Measurements from ENCODE around the gene NSUN7.
"Not testable (repeated sequence)": the region's sequence is repeated elsewhere in the genome, so short reads cannot be mapped to it uniquely, and the experiment has no call there.

NSUN7 gene, protein sequence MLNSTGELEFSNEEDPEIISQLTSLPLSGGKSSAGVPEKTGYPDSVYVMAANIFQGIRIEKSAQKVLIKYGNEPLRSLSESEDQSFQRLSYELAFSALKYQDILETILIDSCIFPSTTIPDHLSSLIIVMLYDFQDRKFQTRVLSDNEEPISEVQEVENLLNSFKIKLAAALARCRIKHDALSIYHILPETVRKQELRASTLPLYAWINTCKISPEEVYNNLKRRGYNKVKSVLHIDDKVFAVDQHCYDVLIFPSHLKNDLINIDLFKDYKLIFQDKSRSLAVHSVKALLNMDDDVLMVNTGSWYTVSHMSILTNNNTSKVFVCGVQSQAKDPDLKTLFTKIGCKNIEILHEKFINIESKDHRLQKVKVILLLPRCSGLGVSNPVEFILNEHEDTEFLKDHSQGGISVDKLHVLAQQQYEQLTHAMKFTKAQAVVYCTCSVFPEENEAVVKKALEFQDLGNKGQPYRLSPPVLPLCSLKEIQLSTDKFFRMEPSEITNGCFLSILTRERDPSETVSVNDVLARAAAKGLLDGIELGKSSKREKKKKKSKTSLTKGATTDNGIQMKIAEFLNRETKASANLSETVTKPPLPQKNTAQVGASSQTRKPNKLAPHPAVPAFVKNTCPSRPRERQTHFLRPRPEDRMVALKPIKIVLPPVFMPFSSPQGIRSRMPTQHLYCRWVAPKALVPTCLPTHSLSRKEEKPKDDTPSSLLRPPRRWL

DNA sequence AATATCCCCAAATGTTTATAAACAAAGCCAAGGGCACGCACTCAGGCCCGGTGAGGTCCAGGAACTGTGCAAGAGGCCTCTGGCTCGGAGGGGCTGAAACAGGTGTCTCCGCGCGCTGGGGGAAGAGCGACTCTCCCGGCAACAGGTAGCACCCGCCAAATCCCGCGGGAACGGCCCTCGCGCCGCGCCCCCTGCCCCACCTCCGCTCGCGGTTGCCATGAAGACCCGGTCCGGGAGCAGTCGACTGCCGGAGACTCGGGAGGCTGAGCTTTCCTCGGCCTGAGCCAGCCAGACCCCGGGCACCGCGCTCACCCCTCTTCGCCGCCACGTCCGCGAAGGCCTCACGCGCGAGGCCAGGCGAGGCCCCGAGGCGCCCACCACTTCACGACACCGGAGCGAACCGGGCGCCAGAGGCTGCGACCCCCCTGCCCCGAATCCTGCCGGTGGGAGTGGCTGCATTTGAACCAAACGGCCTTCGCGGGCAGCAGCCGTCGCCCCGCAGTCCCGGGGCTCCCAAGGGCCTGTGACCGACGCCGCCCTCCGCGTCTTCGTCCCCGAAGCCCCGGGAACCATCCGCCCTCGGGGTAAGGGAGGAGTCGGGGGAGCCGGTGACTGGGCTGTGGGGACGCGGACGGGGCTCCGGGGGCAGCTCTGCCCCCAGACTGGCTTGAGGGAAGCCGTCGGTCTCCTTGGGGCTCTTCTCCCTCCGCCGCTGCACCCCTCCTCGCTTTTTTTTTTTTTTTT is at the start of gene NSUN7:
Gene NSUN7, plus strand, starts transcription at position 239 of the 744 bp plus-strand sequence. CDS start 739 bp downstream, outside the sequence.
- Histone ChIP-seq H3K9me3 (ENCODE audit: control insufficient read depth in 5 of 5, low read length in 5 of 5) (no peaks in the 10 kb centered on the region), H3K4me3 (ENCODE audit: low read depth in 1 of 5, low read length in 5 of 5) (peak within 1 kb of the TSS; percentile 63 to 81 (median 66)), H3K9ac (ENCODE audit: low read length in 5 of 5) (peak within 1 kb of the TSS in 4 of 5 donors; percentile 12 to 71 (median 54)), H3K4me1 (ENCODE audit: control insufficient read depth in 5 of 5, insufficient read depth in 5 of 5, low read length in 5 of 5) (peaks cover 0 to 16% (median 15%) of the 10 kb centered on the region in 5 donors), H3K27me3 (ENCODE audit: control insufficient read depth in 5 of 5, insufficient read depth in 4 of 5, low read length in 5 of 5) (peaks cover 0 to 4% (median 0%) of the 10 kb centered on the region in 5 donors), H3K27ac (ENCODE audit: low read depth, low read length) (no peak within 1 kb of the TSS), H3K36me3 (ENCODE audit: control insufficient read depth in 5 of 5, insufficient read depth in 5 of 5, low read length in 5 of 5) (no peaks in the 10 kb centered on the region)

DNA sequence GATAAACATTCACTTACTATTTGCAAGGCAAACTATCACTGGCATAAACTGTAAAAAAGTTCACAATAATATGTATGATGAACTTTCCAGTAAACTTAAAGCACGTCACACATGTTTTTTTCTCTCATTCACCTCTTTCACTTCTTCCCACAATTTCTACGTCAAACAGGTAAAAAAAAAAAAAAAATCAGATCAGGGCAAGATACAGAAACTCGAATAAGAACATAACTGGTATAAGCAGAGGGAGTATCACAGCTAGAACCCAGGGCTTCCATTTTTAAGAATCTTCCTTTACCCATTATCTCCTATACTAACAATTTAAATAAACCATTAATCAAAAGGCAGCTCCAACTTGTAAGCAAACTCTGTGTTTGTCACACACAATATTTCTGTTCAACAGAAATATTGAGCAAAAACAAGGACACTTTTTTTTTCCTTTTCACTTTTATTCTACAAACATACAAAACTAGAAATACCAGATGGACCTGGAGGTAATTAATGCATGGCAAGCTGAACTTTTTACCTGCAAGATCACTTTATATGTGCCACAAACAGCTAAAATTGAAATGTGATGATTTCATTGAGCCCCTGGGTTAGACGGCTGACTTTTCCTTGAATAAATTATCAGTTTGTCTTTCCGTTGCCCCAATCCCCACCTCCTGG is 47.5 kb upstream of the NSUN7 start:
- Histone ChIP-seq H3K36me3 (ENCODE audit: control insufficient read depth in 5 of 5, insufficient read depth in 5 of 5, low read length in 5 of 5) (no peaks in the 10 kb centered on the region), H3K4me1 (ENCODE audit: control insufficient read depth in 5 of 5, insufficient read depth in 5 of 5, low read length in 5 of 5) (no peaks in the 10 kb centered on the region), H3K27me3 (ENCODE audit: control insufficient read depth in 5 of 5, insufficient read depth in 4 of 5, low read length in 5 of 5) (no peaks in the 10 kb centered on the region), H3K9ac (ENCODE audit: low read length in 5 of 5) (no peak overlapping the region), H3K9me3 (ENCODE audit: control insufficient read depth in 5 of 5, low read length in 5 of 5) (no peaks in the 10 kb centered on the region), H3K4me3 (ENCODE audit: low read depth in 1 of 5, low read length in 5 of 5) (no peak overlapping the region), H3K27ac (ENCODE audit: low read depth, low read length) (no peak overlapping the region)

DNA sequence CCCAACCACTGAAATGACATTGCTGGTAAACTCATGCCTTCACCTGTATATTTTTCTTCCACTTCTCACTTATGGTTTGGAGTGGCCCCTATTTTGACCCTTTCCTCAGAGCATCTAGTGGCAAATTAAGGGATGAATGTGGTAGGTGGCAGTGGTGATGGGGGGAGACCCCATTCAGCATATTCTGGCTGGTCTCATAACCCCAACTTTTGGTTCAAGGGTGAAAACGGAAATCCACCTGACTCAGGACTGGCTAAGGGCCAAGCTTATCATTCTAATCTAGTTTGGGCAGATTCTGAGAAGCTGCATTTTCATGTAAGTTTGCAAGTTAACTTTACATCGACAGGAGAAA is 47.0 kb upstream of the NSUN7 start:
- no peak overlapping the region for H3K27ac ChIP-seq (ENCODE audit: low read depth, low read length)
- H3K4me1 ChIP-seq (ENCODE audit: control insufficient read depth in 5 of 5, insufficient read depth in 5 of 5, low read length in 5 of 5) = no peaks in the 10 kb centered on the region
- H3K9me3 ChIP-seq (ENCODE audit: control insufficient read depth in 5 of 5, low read length in 5 of 5) = no peaks in the 10 kb centered on the region
- no peaks in the 10 kb centered on the region for H3K27me3 ChIP-seq (ENCODE audit: control insufficient read depth in 5 of 5, insufficient read depth in 4 of 5, low read length in 5 of 5)
- no peaks in the 10 kb centered on the region for H3K36me3 ChIP-seq (ENCODE audit: control insufficient read depth in 5 of 5, insufficient read depth in 5 of 5, low read length in 5 of 5)
- no peak overlapping the region for H3K4me3 ChIP-seq (ENCODE audit: low read depth in 1 of 5, low read length in 5 of 5)
- no peak overlapping the region for H3K9ac ChIP-seq (ENCODE audit: low read length in 5 of 5)

DNA sequence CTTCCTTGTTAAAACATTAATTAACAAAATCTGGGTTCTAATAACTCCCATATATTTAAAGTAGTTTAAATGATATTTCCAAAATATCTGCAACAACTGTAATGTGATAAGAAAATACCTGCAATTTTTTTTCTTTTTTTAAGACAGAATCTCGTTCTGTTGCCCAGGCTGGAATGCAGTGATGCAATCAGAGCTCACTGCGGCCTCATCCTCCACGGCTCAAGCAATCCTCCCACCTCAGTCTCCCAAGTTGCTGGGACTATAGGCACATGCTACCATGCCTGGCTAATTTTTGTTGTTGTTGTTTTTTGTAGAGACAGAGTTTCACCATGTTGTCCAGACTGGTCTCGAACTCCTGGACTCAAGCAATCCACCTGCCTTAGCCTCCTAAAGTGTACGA is 45.7 kb upstream of the NSUN7 start:
- H3K4me1 ChIP-seq (ENCODE audit: control insufficient read depth in 5 of 5, insufficient read depth in 5 of 5, low read length in 5 of 5) = no peaks in the 10 kb centered on the region
- no peak overlapping the region for H3K9ac ChIP-seq (ENCODE audit: low read length in 5 of 5)
- H3K36me3 ChIP-seq (ENCODE audit: control insufficient read depth in 5 of 5, insufficient read depth in 5 of 5, low read length in 5 of 5) = no peaks in the 10 kb centered on the region
- no peaks in the 10 kb centered on the region for H3K27me3 ChIP-seq (ENCODE audit: control insufficient read depth in 5 of 5, insufficient read depth in 4 of 5, low read length in 5 of 5)
- no peaks in the 10 kb centered on the region for H3K9me3 ChIP-seq (ENCODE audit: control insufficient read depth in 5 of 5, low read length in 5 of 5)
- H3K4me3 ChIP-seq (ENCODE audit: low read depth in 1 of 5, low read length in 5 of 5) = no peak overlapping the region
- H3K27ac ChIP-seq (ENCODE audit: low read depth, low read length) = no peak overlapping the region

DNA sequence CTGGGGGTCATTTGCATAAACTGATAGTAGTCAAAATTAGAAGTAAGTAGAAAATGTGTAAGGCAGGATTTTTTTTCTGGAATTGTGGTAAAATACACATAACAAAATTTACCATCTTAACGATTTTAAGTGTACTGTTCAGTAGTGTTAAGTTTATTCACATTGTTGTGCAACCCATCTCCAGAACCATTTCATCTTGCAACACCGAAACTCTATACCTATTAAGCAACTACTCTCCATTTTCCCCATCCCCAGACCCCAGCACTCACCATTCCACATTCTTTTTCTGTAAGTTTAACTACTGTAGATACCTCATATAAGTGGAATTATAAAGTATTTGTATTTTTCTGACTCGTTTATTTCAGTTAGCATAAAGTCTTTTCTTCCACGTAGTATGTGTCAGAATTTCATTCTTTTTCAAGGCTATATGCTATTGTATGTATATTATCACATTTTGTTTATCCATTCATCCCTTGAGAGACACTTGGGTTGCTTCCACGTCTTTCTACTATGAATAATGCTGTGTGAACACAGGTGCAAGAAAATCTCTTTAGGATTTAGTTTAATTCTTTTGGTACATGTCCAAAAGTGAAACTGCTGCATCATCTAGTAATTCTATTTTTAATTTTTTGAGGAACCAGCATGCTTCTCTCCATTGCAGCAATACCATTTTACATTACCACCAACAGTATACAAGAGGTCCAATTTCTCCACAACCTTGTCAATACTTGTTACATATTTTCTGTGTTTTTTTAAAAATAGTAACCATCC is 39.1 kb upstream of the NSUN7 start:
- no peaks in the 10 kb centered on the region for H3K36me3 ChIP-seq (ENCODE audit: control insufficient read depth in 5 of 5, insufficient read depth in 5 of 5, low read length in 5 of 5)
- no peaks in the 10 kb centered on the region for H3K9me3 ChIP-seq (ENCODE audit: control insufficient read depth in 5 of 5, low read length in 5 of 5)
- H3K9ac ChIP-seq (ENCODE audit: low read length in 5 of 5) = no peak overlapping the region
- no peaks in the 10 kb centered on the region for H3K27me3 ChIP-seq (ENCODE audit: control insufficient read depth in 5 of 5, insufficient read depth in 4 of 5, low read length in 5 of 5)
- H3K27ac ChIP-seq (ENCODE audit: low read depth, low read length) = no peak overlapping the region
- H3K4me1 ChIP-seq (ENCODE audit: control insufficient read depth in 5 of 5, insufficient read depth in 5 of 5, low read length in 5 of 5) = peaks cover 0 to 7% (median 0%) of the 10 kb centered on the region in 5 donors
- H3K4me3 ChIP-seq (ENCODE audit: low read depth in 1 of 5, low read length in 5 of 5) = no peak overlapping the region

DNA sequence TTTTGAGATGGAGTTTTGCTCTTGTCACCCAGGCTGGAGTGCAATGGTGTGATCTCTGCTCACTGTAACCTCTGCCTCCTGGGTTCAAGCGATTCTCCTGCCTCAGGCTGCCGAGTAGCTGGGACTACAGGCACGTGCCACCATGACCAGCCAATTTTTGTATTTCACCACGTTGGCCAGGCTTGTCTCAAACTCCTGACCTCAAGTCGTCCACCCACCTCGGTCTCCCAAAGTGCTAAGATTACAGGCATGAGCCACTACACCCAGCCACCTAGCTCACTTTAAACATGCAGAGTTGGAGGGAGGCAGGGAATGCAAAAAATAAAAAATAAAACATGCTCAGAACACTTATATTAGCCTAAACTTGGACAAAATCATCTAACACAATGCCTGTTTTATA is 36.8 kb upstream of the NSUN7 start:
- not testable (repeated sequence) for H3K4me1 ChIP-seq (ENCODE audit: control insufficient read depth in 5 of 5, insufficient read depth in 5 of 5, low read length in 5 of 5); H3K36me3 ChIP-seq (ENCODE audit: control insufficient read depth in 5 of 5, insufficient read depth in 5 of 5, low read length in 5 of 5); H3K27ac ChIP-seq (ENCODE audit: low read depth, low read length); H3K27me3 ChIP-seq (ENCODE audit: control insufficient read depth in 5 of 5, insufficient read depth in 4 of 5, low read length in 5 of 5); H3K4me3 ChIP-seq (ENCODE audit: low read depth in 1 of 5, low read length in 5 of 5); H3K9me3 ChIP-seq (ENCODE audit: control insufficient read depth in 5 of 5, low read length in 5 of 5); H3K9ac ChIP-seq (ENCODE audit: low read length in 5 of 5)

DNA sequence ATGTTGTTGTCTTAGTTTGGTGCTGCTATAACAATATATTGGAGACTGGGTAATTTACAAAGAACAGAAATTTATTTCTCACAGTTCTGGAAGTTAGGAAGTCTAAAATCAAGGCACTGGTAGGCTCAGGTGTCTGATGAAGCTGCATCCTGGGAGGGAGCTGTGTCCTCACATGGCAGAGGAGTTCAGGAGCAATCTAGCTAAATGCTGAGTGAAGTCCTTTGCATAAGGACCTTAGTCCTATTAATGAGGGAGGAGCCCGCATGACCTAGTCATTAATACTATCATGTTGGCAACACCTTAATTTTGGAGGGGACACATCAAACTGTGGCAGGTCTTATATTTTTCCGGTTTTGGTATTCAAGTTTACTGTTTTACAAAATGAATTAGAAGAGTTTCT is 36.0 kb upstream of the NSUN7 start:
- Histone ChIP-seq H3K36me3 (ENCODE audit: control insufficient read depth in 5 of 5, insufficient read depth in 5 of 5, low read length in 5 of 5) (no peaks in the 10 kb centered on the region), H3K27me3 (ENCODE audit: control insufficient read depth in 5 of 5, insufficient read depth in 4 of 5, low read length in 5 of 5) (no peaks in the 10 kb centered on the region), H3K4me1 (ENCODE audit: control insufficient read depth in 5 of 5, insufficient read depth in 5 of 5, low read length in 5 of 5) (peaks cover 0 to 7% (median 0%) of the 10 kb centered on the region in 5 donors), H3K27ac (ENCODE audit: low read depth, low read length) (no peak overlapping the region), H3K9ac (ENCODE audit: low read length in 5 of 5) (no peak overlapping the region), H3K9me3 (ENCODE audit: control insufficient read depth in 5 of 5, low read length in 5 of 5) (no peaks in the 10 kb centered on the region), H3K4me3 (ENCODE audit: low read depth in 1 of 5, low read length in 5 of 5) (no peak overlapping the region)

DNA sequence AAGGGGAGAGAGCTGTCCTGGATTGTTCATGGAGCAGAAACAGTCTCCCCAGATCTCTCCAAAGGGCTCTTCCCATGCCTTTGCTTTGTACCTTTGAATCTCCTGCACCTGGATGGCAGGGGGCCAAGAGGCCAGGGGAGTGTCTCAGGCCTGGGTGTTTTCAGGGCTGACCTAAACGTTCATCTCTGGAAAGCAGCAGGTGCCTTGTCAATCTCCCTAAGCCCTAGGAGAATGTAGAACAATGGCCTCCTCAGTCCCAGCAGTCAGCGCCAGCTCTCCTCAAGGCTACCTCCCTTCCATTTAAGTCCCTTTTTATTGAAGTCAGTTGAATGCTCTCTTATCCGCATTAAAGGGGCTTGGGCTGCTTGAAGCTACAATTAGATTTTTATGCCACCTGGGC is 31.2 kb upstream of the NSUN7 start:
- H3K27me3 ChIP-seq (ENCODE audit: control insufficient read depth in 5 of 5, insufficient read depth in 4 of 5, low read length in 5 of 5) = no peaks in the 10 kb centered on the region
- no peak overlapping the region for H3K27ac ChIP-seq (ENCODE audit: low read depth, low read length)
- H3K9ac ChIP-seq (ENCODE audit: low read length in 5 of 5) = no peak overlapping the region
- peaks cover 0 to 5% (median 0%) of the 10 kb centered on the region in 5 donors for H3K4me1 ChIP-seq (ENCODE audit: control insufficient read depth in 5 of 5, insufficient read depth in 5 of 5, low read length in 5 of 5)
- H3K36me3 ChIP-seq (ENCODE audit: control insufficient read depth in 5 of 5, insufficient read depth in 5 of 5, low read length in 5 of 5) = no peaks in the 10 kb centered on the region
- H3K4me3 ChIP-seq (ENCODE audit: low read depth in 1 of 5, low read length in 5 of 5) = no peak overlapping the region
- H3K9me3 ChIP-seq (ENCODE audit: control insufficient read depth in 5 of 5, low read length in 5 of 5) = no peaks in the 10 kb centered on the region

DNA sequence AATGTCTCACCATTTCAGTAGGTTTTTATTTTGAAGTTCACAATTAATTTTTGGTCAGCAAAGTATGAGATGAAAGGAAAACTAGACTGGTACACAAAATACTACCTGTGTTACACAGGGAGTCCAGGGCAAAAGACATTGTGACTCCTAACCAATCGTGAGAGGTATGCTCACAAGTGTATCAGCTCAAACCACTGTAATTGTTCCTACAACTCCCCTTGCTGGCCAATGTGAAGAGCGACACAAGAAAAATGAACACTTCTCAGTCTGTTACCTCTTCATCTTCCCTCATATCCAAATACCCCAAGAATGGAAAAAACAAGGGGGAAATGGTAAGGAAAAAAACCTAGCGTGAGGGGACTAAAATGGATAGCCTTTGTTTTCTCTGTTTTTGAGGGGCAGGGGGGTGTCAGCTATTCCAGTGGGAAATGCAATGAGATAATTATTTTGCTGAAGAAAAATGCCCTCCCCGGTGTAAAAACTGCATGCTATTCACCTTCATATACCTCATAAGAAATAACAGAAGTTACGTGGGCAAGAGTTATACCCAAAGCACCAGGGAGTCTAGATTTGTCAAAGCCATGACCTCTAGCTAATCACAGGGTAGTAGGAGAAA is 30.6 kb upstream of the NSUN7 start:
- H3K4me1 ChIP-seq (ENCODE audit: control insufficient read depth in 5 of 5, insufficient read depth in 5 of 5, low read length in 5 of 5) = peaks cover 0 to 5% (median 0%) of the 10 kb centered on the region in 5 donors
- H3K9me3 ChIP-seq (ENCODE audit: control insufficient read depth in 5 of 5, low read length in 5 of 5) = no peaks in the 10 kb centered on the region
- H3K36me3 ChIP-seq (ENCODE audit: control insufficient read depth in 5 of 5, insufficient read depth in 5 of 5, low read length in 5 of 5) = no peaks in the 10 kb centered on the region
- H3K27ac ChIP-seq (ENCODE audit: low read depth, low read length) = no peak overlapping the region
- H3K27me3 ChIP-seq (ENCODE audit: control insufficient read depth in 5 of 5, insufficient read depth in 4 of 5, low read length in 5 of 5) = no peaks in the 10 kb centered on the region
- H3K4me3 ChIP-seq (ENCODE audit: low read depth in 1 of 5, low read length in 5 of 5) = no peak overlapping the region
- no peak overlapping the region for H3K9ac ChIP-seq (ENCODE audit: low read length in 5 of 5)

Data from subcutaneous abdominal adipose tissue (tissue), 5 donors.